HG03457 (cell line): Measurements from ENCODE around the gene SMC6.
A peak's percentile ranks its signal among the peaks of the same experiment; 100 is the strongest.

Source experiments
- ATAC-seq: cut with Tn5 transposase; IDR thresholded peaks from one replicate; pipeline ENCODE4 v1.9.1; 2021; ENCODE audit warnings: moderate number of reproducible peaks; ENCODE audit not compliant: unreplicated experiment

The SMC6 gene

GRCh38 chr2:17768894-17769293, 15.3 kb upstream of the SMC6 start:
- no peak for ATAC-seq

- ATAC-seq, result no peak
Observed at GRCh38 chr2:17765398-17765797, 11.8 kb upstream of the SMC6 start.

GRCh38 chr2:17763641-17764333, 10.2 kb upstream of the SMC6 start:
- ATAC-seq, result no peak

- ATAC-seq, result no peak
Observed at GRCh38 chr2:17762451-17762850, 8.8 kb upstream of the SMC6 start.

GRCh38 chr2:17759805-17760204, 6.2 kb upstream of the SMC6 start:
- no peak for ATAC-seq

GRCh38 chr2:17758118-17758517, 4.5 kb upstream of the SMC6 start:
- ATAC-seq, result no peak

GRCh38 chr2:17757321-17757720, 3.7 kb upstream of the SMC6 start:
- no peak for ATAC-seq

GRCh38 chr2:17756668-17757067, 3.1 kb upstream of the SMC6 start:
- no peak for ATAC-seq

GRCh38 chr2:17754773-17755425, 1.3 kb upstream of the SMC6 start:
- no peak for ATAC-seq

GRCh38 chr2:17752892-17753802, 463 bp downstream of the SMC6 start:
- ATAC-seq, result peak; percentile 29

GRCh38 chr2:17752246-17752645, 1.4 kb downstream of the SMC6 start:
- ATAC-seq, result no peak

GRCh38 chr2:17749753-17750438, 3.7 kb downstream of the SMC6 start:
- ATAC-seq, result peak; percentile 17

GRCh38 chr2:17748745-17749144, 4.9 kb downstream of the SMC6 start:
- no peak for ATAC-seq

GRCh38 chr2:17747684-17748452, 5.7 kb downstream of the SMC6 start:
- ATAC-seq, result no peak

GRCh38 chr2:17740203-17740602, 13.4 kb downstream of the SMC6 start:
- ATAC-seq, result no peak

GRCh38 chr2:17736989-17737388, 16.6 kb downstream of the SMC6 start:
- ATAC-seq, result no peak

- ATAC-seq, result no peak
Observed at GRCh38 chr2:17735864-17736263, 17.7 kb downstream of the SMC6 start.

GRCh38 chr2:17733599-17733998, 20.0 kb downstream of the SMC6 start:
- no peak for ATAC-seq

GRCh38 chr2:17729880-17730279, 23.7 kb downstream of the SMC6 start:
- ATAC-seq, result no peak

GRCh38 chr2:17728210-17728609, 25.4 kb downstream of the SMC6 start:
- no peak for ATAC-seq
